Loucy (cell line): ENCODE results near the gene GSTT2.
"Not testable (repeated sequence)": the region's sequence is repeated elsewhere in the genome, so short reads cannot be mapped to it uniquely, and the experiment has no call there.

Experiments used
- CTCF ChIP-seq: fragments of 200-600 bp; sonication (generic); conservative IDR thresholded peaks from 2 replicates; pipeline ENCODE4 v1.5.1; 2014; ENCODE audit warnings: mild to moderate bottlenecking, antibody characterized with exemption, low read length
- EZH2phosphoT487 ChIP-seq: fragments of 200-600 bp; IDR thresholded peaks from 2 replicates; pipeline ENCODE4 v1.6.1; 2018; ENCODE audit warnings: antibody characterized with exemption, mild to moderate bottlenecking, moderate library complexity, borderline replicate concordance

DNA sequence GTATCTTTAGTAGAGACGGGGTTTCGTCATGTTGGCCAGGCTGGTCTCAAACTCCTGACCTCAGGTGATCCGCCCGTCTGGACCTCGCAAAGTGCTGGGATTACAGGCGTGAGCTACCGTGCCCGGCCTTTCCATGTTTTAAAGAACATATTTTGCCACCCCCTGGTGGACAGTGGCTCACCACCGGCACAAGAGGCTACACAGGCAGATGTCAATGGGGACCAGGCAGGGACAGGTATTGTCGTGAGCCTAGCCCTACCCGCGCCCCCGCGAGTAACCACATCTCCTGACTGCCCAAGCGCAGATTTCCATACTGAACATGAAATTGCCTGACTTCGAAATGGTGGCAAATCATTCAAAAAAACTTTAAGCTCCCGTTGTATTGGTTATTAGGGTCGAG, 13.8 kb upstream of the GSTT2 start:
- not testable (repeated sequence) for TF ChIP-seq EZH2phosphoT487, CTCF
